ENCODE measurements around the gene DES.

DES gene

DNA sequence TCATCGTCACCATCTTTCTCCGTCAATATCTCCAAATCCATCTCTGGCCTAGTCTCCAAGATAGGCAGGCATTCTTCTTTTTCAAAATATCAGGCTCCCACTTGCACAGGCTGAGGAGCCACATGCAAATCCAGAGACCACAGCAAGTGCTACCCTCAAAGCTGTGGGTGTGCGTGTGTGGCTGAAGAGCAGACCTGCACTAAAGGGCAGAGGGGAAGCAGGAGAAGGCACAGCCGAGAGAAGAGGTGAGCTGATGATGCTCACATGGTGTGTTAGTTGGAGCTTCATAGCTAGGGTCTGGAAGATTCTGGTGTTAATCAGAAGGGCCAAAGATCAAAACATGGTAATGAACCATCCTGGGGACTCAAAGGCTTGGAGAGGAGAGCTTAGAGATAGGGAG is 20.3 kb downstream of the DES start:
- DNase-seq (ENCODE audit: low spot score): no peak

- no peak for DNase-seq (ENCODE audit: low spot score)
Measured at GRCh38 chr2:219439506-219439905, 21.3 kb downstream of the DES start.

GRCh38 chr2:219440388-219441256 is 22.4 kb downstream of the DES start:
- no peak for DNase-seq (ENCODE audit: low spot score)

DNA sequence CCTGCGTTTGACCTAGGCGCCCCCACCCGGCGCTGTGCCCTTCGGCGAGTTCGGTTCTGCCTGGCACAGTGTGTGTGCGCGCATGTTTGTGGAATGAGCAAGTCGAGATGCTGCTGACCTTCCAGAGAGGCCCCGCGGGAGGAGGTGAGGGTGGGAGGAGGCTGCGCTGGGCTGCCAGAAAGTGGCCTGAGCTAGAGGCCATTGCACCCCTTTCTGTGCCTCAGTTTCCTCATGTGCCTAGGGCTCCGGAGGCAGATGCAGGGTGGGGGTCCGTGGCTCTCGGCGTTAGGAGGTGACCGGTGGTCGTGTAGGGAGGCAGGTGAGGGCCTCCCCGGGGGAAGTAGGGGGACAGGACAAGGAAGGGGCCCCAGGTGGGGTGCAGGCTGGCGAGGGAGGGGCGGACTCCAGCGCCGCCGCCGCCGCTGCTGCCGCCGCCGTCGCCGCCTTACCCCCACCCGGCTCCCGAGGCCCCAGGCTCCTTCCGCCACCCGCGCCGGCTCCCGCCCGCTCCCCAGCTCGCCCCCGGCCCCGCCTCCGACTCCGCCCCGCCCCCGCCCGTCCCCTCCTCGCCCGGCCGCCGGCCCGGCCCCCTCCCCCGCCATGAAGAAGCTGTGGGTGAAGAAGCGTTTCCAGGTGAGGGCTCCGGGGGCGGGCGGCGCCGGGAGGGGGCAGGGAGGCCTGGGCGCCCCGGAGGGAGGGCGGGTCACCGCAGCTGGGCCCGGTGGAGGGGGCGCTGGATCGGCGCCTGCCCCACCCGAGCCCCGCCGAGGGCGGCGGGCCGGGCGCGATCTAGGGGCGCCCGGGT is 23.5 kb downstream of the DES start:
- DNase-seq (ENCODE audit: low spot score): no peak

DNA sequence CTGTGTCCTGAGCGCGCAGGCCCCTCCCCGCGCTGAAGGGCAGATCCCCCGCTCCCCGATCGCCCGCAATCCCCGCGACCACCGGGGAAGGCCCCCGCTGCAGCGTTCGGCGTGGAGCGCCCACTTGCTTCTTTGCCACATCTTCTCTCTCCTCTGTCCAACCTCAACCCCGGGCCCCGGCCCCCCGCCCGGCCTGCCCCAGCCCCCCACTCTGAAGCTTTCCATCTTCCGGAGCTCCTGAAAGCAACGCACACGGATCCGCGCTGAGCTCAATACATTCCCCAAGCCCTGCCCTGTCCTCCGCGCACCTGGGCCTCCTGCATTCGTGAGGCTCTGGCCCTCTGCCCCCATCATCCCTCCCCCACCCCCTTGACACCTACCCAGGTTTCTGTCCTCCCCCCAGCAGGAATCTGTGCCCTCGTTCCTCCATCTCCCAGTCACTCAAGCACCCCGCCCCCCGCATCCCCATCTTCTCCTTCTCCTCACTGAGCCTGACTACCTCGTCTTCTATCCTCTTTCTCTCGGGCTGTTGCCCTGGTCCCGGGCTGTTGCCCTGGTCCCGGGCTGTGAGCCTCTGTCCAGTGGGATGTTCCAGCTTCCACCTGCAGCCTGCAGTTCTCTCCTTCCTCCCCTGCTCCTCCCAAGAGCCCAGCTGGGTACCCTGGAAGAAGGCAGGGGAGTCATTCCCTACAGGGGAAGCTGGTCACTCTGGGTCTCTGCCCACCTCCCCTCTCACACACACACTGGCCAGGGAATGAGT is 24.3 kb downstream of the DES start:
- no peak for DNase-seq (ENCODE audit: low spot score)

DNA sequence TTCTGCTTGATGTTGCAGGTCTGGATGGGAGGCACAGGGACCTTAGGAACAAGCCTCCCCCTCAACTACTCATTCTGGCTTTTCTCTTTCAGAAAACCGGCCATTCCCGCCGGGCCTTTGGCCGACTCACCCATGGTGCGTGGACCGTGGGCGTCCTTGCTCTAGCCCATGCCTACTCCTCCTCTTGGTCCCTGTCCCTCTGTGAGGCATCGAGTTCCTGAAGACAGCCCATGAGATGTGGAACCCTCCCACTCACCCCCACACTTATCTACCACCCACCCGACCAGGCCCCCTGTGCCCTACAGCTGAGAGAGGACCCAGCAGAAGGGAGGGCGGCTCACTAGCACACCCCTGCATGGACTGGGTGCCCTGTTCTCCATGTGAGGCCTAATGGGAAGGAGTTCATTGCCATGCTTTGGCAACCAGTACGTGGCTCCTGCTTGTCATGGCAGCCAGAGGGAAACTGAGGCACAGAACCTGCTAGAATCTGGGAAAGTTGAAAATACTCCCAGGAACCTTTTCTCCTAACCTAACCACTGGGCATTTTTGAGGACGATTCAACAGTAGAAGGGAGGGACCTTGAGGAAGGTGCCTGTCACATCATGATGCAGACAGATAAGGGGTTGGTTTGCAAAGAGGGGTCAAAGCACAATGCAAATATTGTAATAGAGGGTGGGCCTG is 25.0 kb downstream of the DES start:
- DNase-seq (ENCODE audit: low spot score): no peak

DNA sequence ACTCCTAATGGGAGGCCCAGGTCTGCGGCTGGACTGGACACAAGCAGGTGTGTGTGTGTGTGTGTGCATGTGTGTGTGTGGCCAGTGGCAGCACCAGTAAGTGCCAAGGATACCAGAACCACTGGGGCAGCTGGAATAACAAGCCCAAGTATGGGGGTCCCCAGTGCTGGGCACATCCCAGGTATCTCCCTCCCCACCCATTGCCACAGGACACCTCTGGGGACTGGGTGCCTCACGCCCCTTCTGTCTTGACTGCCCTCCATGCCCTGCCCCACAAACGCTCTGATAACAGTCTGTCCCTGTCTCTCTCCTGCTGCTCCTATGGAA is 25.5 kb downstream of the DES start:
- DNase-seq (ENCODE audit: low spot score): no peak

DNA sequence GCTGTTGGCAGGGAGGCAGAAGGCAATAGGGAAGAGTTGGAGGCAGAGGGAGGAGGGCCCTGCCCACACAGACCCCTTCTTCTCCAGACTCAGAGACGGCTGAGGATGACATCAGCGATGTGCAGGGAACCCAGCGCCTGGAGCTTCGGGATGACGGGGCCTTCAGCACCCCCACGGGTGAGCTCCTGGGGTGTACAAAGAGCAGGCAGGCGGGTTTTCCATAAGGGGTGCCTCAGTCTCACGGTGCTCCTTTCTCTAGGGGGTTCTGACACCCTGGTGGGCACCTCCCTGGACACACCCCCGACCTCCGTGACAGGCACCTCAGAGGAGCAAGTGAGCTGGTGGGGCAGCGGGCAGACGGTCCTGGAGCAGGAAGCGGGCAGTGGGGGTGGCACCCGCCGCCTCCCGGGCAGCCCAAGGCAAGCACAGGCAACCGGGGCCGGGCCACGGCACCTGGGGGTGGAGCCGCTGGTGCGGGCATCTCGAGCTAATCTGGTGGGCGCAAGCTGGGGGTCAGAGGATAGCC is 26.5 kb downstream of the DES start:
- DNase-seq (ENCODE audit: low spot score): peak; percentile 54

DNA sequence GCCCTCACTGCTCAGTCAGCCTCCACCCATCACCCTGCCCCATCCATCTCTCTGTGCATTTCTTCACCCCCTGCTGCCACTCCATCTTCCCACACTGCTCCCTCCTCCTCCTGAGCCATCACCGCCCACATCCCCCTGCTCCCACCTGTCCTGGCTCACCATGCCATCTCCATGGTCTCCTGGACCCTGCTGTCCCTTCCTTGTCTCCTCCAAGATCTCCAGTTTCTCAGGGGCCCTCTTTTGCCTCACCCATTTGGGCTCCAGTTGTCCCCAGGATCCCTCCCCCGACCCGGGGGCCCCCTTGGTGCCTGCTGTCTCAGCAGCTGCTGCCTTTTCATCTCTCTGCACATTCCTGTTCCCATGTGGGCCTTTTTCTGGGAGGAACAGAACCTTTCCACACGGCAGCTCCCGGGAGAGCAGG is 27.1 kb downstream of the DES start:
- no peak for DNase-seq (ENCODE audit: low spot score)

DNA sequence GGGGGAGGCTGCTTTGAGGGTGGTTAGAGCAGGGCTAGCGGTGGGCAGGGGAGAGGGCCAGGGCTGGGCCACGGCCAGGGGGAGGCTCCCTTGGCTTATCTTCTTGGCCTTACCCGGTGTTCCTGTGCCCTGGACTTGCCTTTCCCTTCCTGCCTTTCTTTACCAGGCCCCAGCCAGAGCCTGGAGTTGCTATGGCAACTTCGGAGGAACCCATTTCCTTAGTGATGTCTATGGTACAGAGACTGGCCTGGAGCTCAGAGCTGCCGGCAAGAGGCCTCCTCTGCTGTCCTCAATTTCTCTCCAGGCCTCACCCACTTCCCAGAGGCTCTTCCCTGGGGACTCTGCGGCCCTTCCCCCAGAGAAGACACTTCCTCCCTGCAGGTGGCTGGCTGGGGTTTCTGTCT is 27.9 kb downstream of the DES start:
- peak; percentile 69 for DNase-seq (ENCODE audit: low spot score)

GRCh38 chr2:219446689-219447088 is 28.5 kb downstream of the DES start:
- no peak for DNase-seq (ENCODE audit: low spot score)

- DNase-seq (ENCODE audit: low spot score): no peak
Measured at GRCh38 chr2:219447242-219448098, 29.3 kb downstream of the DES start.

DNA sequence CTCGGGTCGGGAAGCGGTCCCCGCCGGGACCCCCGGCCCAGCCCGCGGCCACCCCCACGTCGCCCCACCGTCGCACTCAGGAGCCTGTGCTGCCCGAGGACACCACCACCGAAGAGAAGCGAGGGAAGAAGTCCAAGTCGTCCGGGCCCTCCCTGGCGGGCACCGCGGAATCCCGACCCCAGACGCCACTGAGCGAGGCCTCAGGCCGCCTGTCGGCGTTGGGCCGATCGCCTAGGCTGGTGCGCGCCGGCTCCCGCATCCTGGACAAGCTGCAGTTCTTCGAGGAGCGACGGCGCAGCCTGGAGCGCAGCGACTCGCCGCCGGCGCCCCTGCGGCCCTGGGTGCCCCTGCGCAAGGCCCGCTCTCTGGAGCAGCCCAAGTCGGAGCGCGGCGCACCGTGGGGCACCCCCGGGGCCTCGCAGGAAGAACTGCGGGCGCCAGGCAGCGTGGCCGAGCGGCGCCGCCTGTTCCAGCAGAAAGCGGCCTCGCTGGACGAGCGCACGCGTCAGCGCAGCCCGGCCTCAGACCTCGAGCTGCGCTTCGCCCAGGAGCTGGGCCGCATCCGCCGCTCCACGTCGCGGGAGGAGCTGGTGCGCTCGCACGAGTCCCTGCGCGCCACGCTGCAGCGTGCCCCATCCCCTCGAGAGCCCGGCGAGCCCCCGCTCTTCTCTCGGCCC is 30.1 kb downstream of the DES start:
- DNase-seq (ENCODE audit: low spot score): no peak

GRCh38 chr2:219448776-219449341 is 30.7 kb downstream of the DES start:
- no peak for DNase-seq (ENCODE audit: low spot score)

GRCh38 chr2:219449609-219450008 is 31.4 kb downstream of the DES start:
- no peak for DNase-seq (ENCODE audit: low spot score)

- no peak for DNase-seq (ENCODE audit: low spot score)
Measured at GRCh38 chr2:219451661-219452360, 33.6 kb downstream of the DES start.

DNA sequence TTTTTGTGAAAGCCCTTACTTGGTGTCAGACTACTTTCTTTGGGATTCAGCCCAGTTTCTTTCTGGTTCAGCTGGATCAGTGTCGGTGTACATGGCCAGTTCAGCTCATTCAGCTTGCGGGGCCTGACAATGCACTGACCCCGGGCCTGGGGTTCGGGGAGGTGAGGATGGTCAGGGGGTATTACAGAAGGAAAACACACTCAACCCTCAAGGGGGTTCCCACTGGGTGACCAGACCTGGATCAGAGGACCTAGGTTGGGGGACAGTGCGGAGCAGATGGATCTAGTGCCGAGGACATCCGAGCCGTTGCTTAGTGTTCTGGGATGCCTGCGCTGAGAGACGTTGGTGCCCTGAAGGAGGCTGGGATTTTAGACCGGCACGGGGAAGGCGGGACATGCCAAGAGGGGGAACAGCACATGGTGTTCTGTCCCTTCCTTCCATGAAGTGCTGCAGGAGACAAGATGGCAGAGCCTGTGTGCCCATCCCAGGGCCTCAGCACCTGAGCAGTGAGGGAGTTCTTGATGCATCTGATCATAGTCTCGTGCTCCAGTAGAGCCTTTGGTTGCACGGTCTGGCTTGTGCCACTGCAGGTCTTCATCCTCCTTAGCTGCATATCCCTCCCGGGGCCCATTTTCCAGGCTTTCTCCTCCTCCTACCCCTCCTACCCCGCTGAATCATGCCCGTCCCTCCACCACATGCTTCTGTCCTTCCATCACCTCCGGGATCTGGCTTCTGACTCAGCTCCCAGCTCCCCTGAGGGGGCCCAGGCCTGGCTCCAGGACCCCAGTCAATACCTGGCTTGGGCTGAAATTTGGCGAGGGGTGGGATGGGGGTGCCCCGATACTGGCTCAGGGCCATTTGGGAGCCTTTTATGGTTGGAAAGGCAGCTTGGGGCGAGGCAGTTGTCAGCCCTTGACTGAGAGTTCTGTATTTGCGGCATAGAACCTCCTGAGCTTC is 34.5 kb downstream of the DES start:
- peak; percentile 68 for DNase-seq (ENCODE audit: low spot score)

Measured in Ammon's horn (tissue), 1 donor.